Hepatocyte (in vitro differentiated cells): ENCODE results near the gene ACP1. TPM values are rescaled to one million over a fixed set of nuclear protein-coding genes. Genes with fewer than 3 reads are reported as not detected.

Experiments
- DNase-seq: peaks from one replicate; pipeline ENCODE4 v3.0.0-alpha.2; 2016; ENCODE audit warnings: low spot score
- H2AFZ ChIP-seq: fragments of 200-600 bp; sonication (generic); 2 replicates; pipeline ENCODE4 v1.6.0; 2016; ENCODE audit warnings: antibody characterized with exemption, mild to moderate bottlenecking
- H3K27ac ChIP-seq: fragments of 200-600 bp; sonication (generic); 2 replicates; pipeline ENCODE4 v1.5.1; 2016; ENCODE audit warnings: mild to moderate bottlenecking
- H3K27me3 ChIP-seq: fragments of 200-600 bp; sonication (generic); 2 replicates; pipeline ENCODE4 v1.6.1; 2016
- H3K36me3 ChIP-seq: fragments of 200-600 bp; sonication (generic); replicated peaks from 2 replicates; pipeline ENCODE4 v1.5.1; 2016; ENCODE audit warnings: low read depth; ENCODE audit not compliant: insufficient read depth
- H3K4me1 ChIP-seq: fragments of 200-600 bp; sonication (generic); 2 replicates; pipeline ENCODE4 v1.5.1; 2016; ENCODE audit warnings: mild to moderate bottlenecking, moderate library complexity; ENCODE audit not compliant: insufficient read depth
- H3K4me2 ChIP-seq: fragments of 200-600 bp; sonication (generic); 2 replicates; pipeline ENCODE4 v1.6.0; 2016
- H3K4me3 ChIP-seq: fragments of 200-600 bp; sonication (generic); 2 replicates; pipeline ENCODE4 v1.5.1; 2016; ENCODE audit warnings: mild to moderate bottlenecking
- H3K79me2 ChIP-seq: fragments of 200-600 bp; sonication (generic); 2 replicates; pipeline ENCODE4 v1.6.0; 2017; ENCODE audit warnings: mild to moderate bottlenecking
- H3K9me2 ChIP-seq: fragments of 200-600 bp; sonication (generic); replicated peaks from 2 replicates; pipeline ENCODE4 v1.6.0; 2017; ENCODE audit warnings: mild to moderate bottlenecking; ENCODE audit not compliant: insufficient read depth
- H3K9me3 ChIP-seq: fragments of 200-600 bp; sonication (generic); 2 replicates; pipeline ENCODE4 v1.5.1; 2016; ENCODE audit warnings: low read depth, mild to moderate bottlenecking
- H4K20me1 ChIP-seq: fragments of 200-600 bp; sonication (generic); 2 replicates; pipeline ENCODE4 v1.6.0; 2016; ENCODE audit warnings: mild to moderate bottlenecking; ENCODE audit not compliant: insufficient read depth, poor library complexity, severe bottlenecking
- CTCF ChIP-seq: fragments of 200-600 bp; sonication (generic); IDR thresholded peaks from 2 replicates; pipeline ENCODE4 v1.5.1; 2016; ENCODE audit warnings: antibody characterized with exemption, mild to moderate bottlenecking; ENCODE audit not compliant: poor library complexity
- EZH2 ChIP-seq: fragments of 200-600 bp; sonication (generic); IDR thresholded peaks from 2 replicates; pipeline ENCODE4 v1.6.1; 2016; ENCODE audit warnings: antibody characterized with exemption, mild to moderate bottlenecking, borderline replicate concordance
- EZH2phosphoT487 ChIP-seq: fragments of 200-600 bp; sonication (generic); IDR thresholded peaks from one replicate; pipeline ENCODE4 v1.6.1; 2018; ENCODE audit warnings: antibody characterized with exemption, mild to moderate bottlenecking, low read depth, moderate library complexity; ENCODE audit not compliant: unreplicated experiment, severe bottlenecking
- WGBS: methylation state at CpG from one replicate; pipeline ENCODE4 v1.1.6; 2016; ENCODE audit warnings: low lambda C conversion rate; ENCODE audit errors: missing lambda C conversion rate; 5-methylcytosine and 5-hydroxymethylcytosine counted together
- polyA plus RNA-seq: library from polyadenylated mRNA; unstranded; fragments of >200 nt; fragmentation: Nextera tagmentation; extraction: Ambion mirVana; gene quantifications from 2 replicates; pipeline ENCODE4 v1.2.1, GENCODE V29; 2016
- total RNA-seq: library from RNA; depleted of rRNA; stranded (reverse); fragments of >200 nt; gene quantifications from 2 replicates; pipeline ENCODE4 v1.2.3, GENCODE V29; 2014

The ACP1 gene
- total and polyA plus RNA-seq, 2 experiments from 2014 or later, result 175 to 194 TPM

GRCh38 chr2:309148-309953, 44.6 kb downstream of the ACP1 start:
- Histone ChIP-seq H3K9me2 (no peaks in the 10 kb centered on the region), H4K20me1 (no peaks in the 10 kb centered on the region), H3K4me3 (no peak overlapping the region), H3K4me2 (no peak overlapping the region), H3K27me3 (no peaks in the 10 kb centered on the region), H3K36me3 (no peaks in the 10 kb centered on the region), H3K9me3 (no peaks in the 10 kb centered on the region), H3K79me2 (no peaks in the 10 kb centered on the region), H3K27ac (no peak overlapping the region), H3K4me1 (no peaks in the 10 kb centered on the region), H2AFZ (no peak overlapping the region)
- no peak for DNase-seq
- TF ChIP-seq CTCF (no peak), EZH2phosphoT487 (no peak), EZH2 (no peak)
- WGBS, result 59% methylated on average over 13 of the region's 13 CpGs

- Histone ChIP-seq H3K36me3 (no peaks in the 10 kb centered on the region), H2AFZ (no peak overlapping the region), H4K20me1 (no peaks in the 10 kb centered on the region), H3K4me2 (no peak overlapping the region), H3K4me3 (no peak overlapping the region), H3K79me2 (no peaks in the 10 kb centered on the region), H3K27me3 (no peaks in the 10 kb centered on the region), H3K9me3 (no peaks in the 10 kb centered on the region), H3K4me1 (no peaks in the 10 kb centered on the region), H3K27ac (no peak overlapping the region), H3K9me2 (no peaks in the 10 kb centered on the region)
- no peak for DNase-seq
- WGBS, result 78% methylated on average over 10 of the region's 10 CpGs
- TF ChIP-seq CTCF (no peak), EZH2phosphoT487 (no peak), EZH2 (no peak)
These were observed 45.3 kb downstream of the ACP1 start for GRCh38 chr2:309954-310510.

GRCh38 chr2:310994-311393, 46.2 kb downstream of the ACP1 start:
- Histone ChIP-seq H3K79me2 (no peaks in the 10 kb centered on the region), H3K9me2 (no peaks in the 10 kb centered on the region), H3K4me3 (no peak overlapping the region), H3K9me3 (no peaks in the 10 kb centered on the region), H4K20me1 (no peaks in the 10 kb centered on the region), H2AFZ (no peak overlapping the region), H3K36me3 (no peaks in the 10 kb centered on the region), H3K27me3 (no peaks in the 10 kb centered on the region), H3K27ac (no peak overlapping the region), H3K4me1 (no peaks in the 10 kb centered on the region), H3K4me2 (no peak overlapping the region)
- no peak for DNase-seq
- 81% methylated on average over 5 of the region's 5 CpGs for WGBS
- TF ChIP-seq EZH2 (no peak), EZH2phosphoT487 (no peak), CTCF (no peak)
